HepG2 (cell line): ENCODE results near the gene SUMO1. TPM values are rescaled to one million over a fixed set of nuclear protein-coding genes. Genes with fewer than 3 reads are reported as not detected.

Experiments
- ATAC-seq: fragments of 200-7000 bp; cut with Tn5 transposase; 3 replicates; pipeline ENCODE4 v1.9.1; 2020; ENCODE audit warnings: mild to moderate bottlenecking, moderate library complexity
- BruUV-seq: library from RNA; stranded (reverse); fragments of 400-500 nt; replicated peaks from 2 replicates; lab custom pipeline; 2021; lab: Mats Ljungman, UMichigan
- CTCF ChIA-PET: fragments of 300-600 bp; formaldehyde crosslinking; extraction: SDS; loops from one replicate; lab custom pipeline; 2021; ENCODE audit warnings: low total read pairs, inconsistent platforms, low intra/inter-chr PET ratio; lab: Yijun Ruan, JAX
- POLR2A ChIA-PET: fragments of 350-600 bp; sonication (Branson Sonifier 250); formaldehyde crosslinking; loops from one replicate; lab custom pipeline; 2020; ENCODE audit warnings: antibody characterized with exemption, inconsistent platforms; lab: Yijun Ruan, JAX
- DNase-seq: peaks from one replicate; pipeline ENCODE4 v3.0.0-alpha.2; 2015; ENCODE audit warnings: low spot score
- FAIRE-seq: peaks from 3 replicates; lab custom pipeline; 2011; peaks lifted over from hg19 to GRCh38; lab: Jason Lieb, UNC
- H2AFZ ChIP-seq: one replicate; pipeline ENCODE4 v1.6.1; 2011; ENCODE audit warnings: low read length, inconsistent platforms
- H3K27ac ChIP-seq: fragments of 300-600 bp; 3 replicates; pipeline ENCODE4 v1.8.0; 2011; ENCODE audit warnings: mixed run types, mild to moderate bottlenecking, mixed read lengths, low read length, inconsistent platforms; ENCODE audit not compliant: insufficient read depth; ENCODE audit errors: extremely low read length
- H3K27me3 ChIP-seq, 2 experiments: fragments of 200-600 bp in 1 of 2; 2 replicates in 1 of 2; 3 replicates in 1 of 2; pipeline versions ENCODE4 v1.6.0 to v1.8.0; 2011; ENCODE audit warnings: low read length in 2 of 2, mild to moderate bottlenecking in 2 of 2, moderate library complexity in 2 of 2, inconsistent platforms in 1 of 2; ENCODE audit not compliant: insufficient read depth in 2 of 2, control insufficient read depth in 1 of 2
- H3K36me3 ChIP-seq, 2 experiments: fragments of 200-600 bp in 1 of 2; replicated peaks in 1 of 2; 2 replicates in 1 of 2; 3 replicates in 1 of 2; pipeline versions ENCODE4 v1.5.1 to v1.8.0; 2011; ENCODE audit warnings: low read length in 2 of 2, inconsistent platforms in 1 of 2; ENCODE audit not compliant: insufficient read depth in 2 of 2, control insufficient read depth in 1 of 2
- H3K4me1 ChIP-seq: 2 replicates; pipeline ENCODE4 v1.5.1; 2012; ENCODE audit warnings: low read length, inconsistent platforms; ENCODE audit not compliant: insufficient read depth
- H3K4me2 ChIP-seq: 2 replicates; pipeline ENCODE4 v1.6.0; 2011; ENCODE audit warnings: low read depth, low read length, inconsistent platforms
- H3K4me3 ChIP-seq, 3 experiments: fragments of 200-600 bp in 1 of 3; sonication (generic), shearing (Covaris generic) in 1 of 3; replicated peaks in 1 of 3; 2 replicates each; pipeline ENCODE4 v1.5.1; 2011 to 2016; ENCODE audit warnings: low read length in 3 of 3, inconsistent platforms in 2 of 3, low read depth in 2 of 3, mild to moderate bottlenecking in 2 of 3, control low read depth in 1 of 3, mixed read lengths in 1 of 3; ENCODE audit not compliant: insufficient read depth in 1 of 3
- H3K79me2 ChIP-seq: one replicate; pipeline ENCODE4 v1.6.1; 2011; ENCODE audit warnings: low read length, inconsistent platforms; ENCODE audit not compliant: insufficient read depth
- H3K9ac ChIP-seq: 2 replicates; pipeline ENCODE4 v1.6.0; 2011; ENCODE audit warnings: mild to moderate bottlenecking, low read depth, low read length, inconsistent platforms; ENCODE audit not compliant: insufficient read depth
- H3K9me3 ChIP-seq: 2 replicates; pipeline ENCODE4 v1.5.1; 2012; ENCODE audit warnings: mild to moderate bottlenecking, low read length
- H4K20me1 ChIP-seq: 2 replicates; pipeline ENCODE4 v1.6.0; 2011; ENCODE audit warnings: inconsistent platforms, mild to moderate bottlenecking, low read length, moderate library complexity; ENCODE audit not compliant: insufficient read depth
- ATM ChIP-seq: fragments of 450-650 bp; IDR thresholded peaks from 2 replicates; pipeline ENCODE4 v1.7.1; 2017; ENCODE audit warnings: mild to moderate bottlenecking, borderline replicate concordance
- FOXC1 ChIP-seq: sonication (generic); formaldehyde crosslinking; IDR thresholded peaks from 2 replicates; pipeline ENCODE4 v1.8.0; 2022; ENCODE audit warnings: mild to moderate bottlenecking, missing genetic modification reagents, borderline replicate concordance
- ISX ChIP-seq: sonication (generic); formaldehyde crosslinking; conservative IDR thresholded peaks from 2 replicates; pipeline ENCODE4 v1.5.0; 2020; ENCODE audit warnings: missing genetic modification reagents
- JUN ChIP-seq: sonication (generic); formaldehyde crosslinking; IDR thresholded peaks from 2 replicates; pipeline ENCODE4 v1.4.0; 2020; ENCODE audit warnings: mild to moderate bottlenecking, missing genetic modification reagents
- POLR2AphosphoS5 ChIP-seq: IDR thresholded peaks from 2 replicates; pipeline ENCODE4 v1.6.1; 2012; ENCODE audit warnings: low read depth, low read length
- RBAK ChIP-seq: sonication (generic); formaldehyde crosslinking; IDR thresholded peaks from 2 replicates; pipeline ENCODE4 v1.5.1; 2020; ENCODE audit warnings: mild to moderate bottlenecking, missing genetic modification reagents
- RXRB ChIP-seq: IDR thresholded peaks from 2 replicates; pipeline ENCODE4 v1.6.1; 2016; ENCODE audit warnings: borderline replicate concordance, missing genetic modification reagents, missing compliant biosample characterization
- TCF7 ChIP-seq: sonication (generic); IDR thresholded peaks from 2 replicates; pipeline ENCODE4 v1.6.1; 2016; ENCODE audit warnings: antibody characterized with exemption, low read depth
- ZFP82 ChIP-seq: sonication (generic); formaldehyde crosslinking; IDR thresholded peaks from 2 replicates; pipeline ENCODE4 v1.5.1; 2020; ENCODE audit warnings: mild to moderate bottlenecking, missing genetic modification reagents, borderline replicate concordance
- ZNF367 ChIP-seq: sonication (generic); formaldehyde crosslinking; IDR thresholded peaks from 2 replicates; pipeline ENCODE4 v1.4.0; 2020; ENCODE audit warnings: missing genetic modification reagents, borderline replicate concordance
- ZNF564 ChIP-seq: sonication (generic); formaldehyde crosslinking; IDR thresholded peaks from 2 replicates; pipeline ENCODE4 v1.8.1; 2023; ENCODE audit warnings: mild to moderate bottlenecking, missing genetic modification reagents
- ZNF776 ChIP-seq: sonication (generic); formaldehyde crosslinking; IDR thresholded peaks from 2 replicates; pipeline ENCODE4 v1.4.0; 2020; ENCODE audit warnings: mild to moderate bottlenecking, missing genetic modification reagents
- WGBS: methylation state at CpG from one replicate; pipeline ENCODE4 v1.1.6; 2017; ENCODE audit warnings: low lambda C conversion rate; 5-methylcytosine and 5-hydroxymethylcytosine counted together
- in situ Hi-C: cut with HindIII; loops from 2 replicates; pipeline ENCODE4 v1.10.0; 2017; ENCODE audit warnings: low pct_unique_long_range_greater_than_20kb; ENCODE audit not compliant: extremely low pct_ligation_motif_present
- intact Hi-C: fragments of 100-400 bp; cut with micrococcal nuclease; formaldehyde crosslinking; loops from one replicate; pipeline ENCODE4 v1.10.0; 2022; ENCODE audit not compliant: unreplicated experiment
- polyA plus RNA-seq, 8 experiments: library from polyadenylated mRNA; depleted of rRNA in 3 of 8; stranded (reverse) in 7 of 8; unstranded in 1 of 8; fragments of >200 nt; fragmentation: Illumina TruSeq in 4 of 8; extraction: Trizol in 4 of 8; gene quantifications; 2 replicates each; pipeline versions ENCODE4 v1.2.1 to v1.2.3, GENCODE V29; 2011 to 2016; ENCODE audit warnings: low read depth in 4 of 8, missing spikeins in 1 of 8, mixed read lengths in 1 of 8; ENCODE audit not compliant: insufficient read depth in 1 of 8
- total RNA-seq, 5 experiments: library from RNA; depleted of rRNA; stranded (reverse); fragments of >200 nt; fragmentation: Illumina TruSeq; extraction: Trizol; gene quantifications; 2 replicates each; pipeline ENCODE4 v1.2.3, GENCODE V29; 2016; ENCODE audit warnings: low read depth in 1 of 5
- TF ChIP-seq, protein P1 (sequence below): sonication (generic); formaldehyde crosslinking; IDR thresholded peaks from 2 replicates; pipeline ENCODE4 v1.4.0; 2020; ENCODE audit warnings: missing genetic modification reagents, mild to moderate bottlenecking, borderline replicate concordance
- TF ChIP-seq, protein P2 (sequence below), 2 experiments: IDR thresholded peaks; 2 replicates each; pipeline ENCODE4 v1.6.1; 2011 to 2012; ENCODE audit warnings: low read length in 2 of 2, borderline replicate concordance in 1 of 2, low read depth in 1 of 2, mild to moderate bottlenecking in 1 of 2, moderate library complexity in 1 of 2
- TF ChIP-seq, protein P3 (sequence below): sonication (generic); formaldehyde crosslinking; IDR thresholded peaks from 2 replicates; pipeline ENCODE4 v1.5.1; 2020; ENCODE audit warnings: missing genetic modification reagents, mild to moderate bottlenecking, borderline replicate concordance
- TF ChIP-seq, protein P4 (sequence below): sonication (generic); formaldehyde crosslinking; IDR thresholded peaks from 2 replicates; pipeline ENCODE4 v1.5.1; 2020; ENCODE audit warnings: mild to moderate bottlenecking, moderate library complexity, missing genetic modification reagents

SUMO1 gene
- total and polyA plus RNA-seq, 2 of the 13 experiments (the other 11 are each of a cell fraction or from before 2014, with no cell fraction given) = 101 to 173 TPM

DNA sequence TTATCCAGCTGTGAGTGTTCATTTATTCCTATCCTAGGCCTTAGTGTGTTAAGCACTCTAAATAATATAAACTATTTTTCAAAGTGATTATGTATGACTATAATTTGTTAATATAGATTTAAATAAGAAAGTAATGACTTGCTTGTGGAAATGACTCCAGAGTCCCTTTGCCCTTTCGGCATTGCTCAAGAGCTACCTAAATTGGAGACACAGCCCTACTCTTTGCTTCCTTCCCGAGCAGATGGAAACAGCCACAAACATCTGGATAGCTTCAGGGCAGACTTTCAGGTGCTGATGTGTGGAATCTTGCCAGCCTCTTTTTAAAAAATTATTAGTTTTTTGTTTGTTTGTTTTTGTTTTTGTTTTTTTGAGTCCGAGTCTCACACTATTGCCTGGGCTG lies 44.0 kb downstream of the SUMO1 start:
- intact Hi-C loops (no loop called here), in situ Hi-C loops (no loop called here)
- FAIRE-seq = no peak
- Histone ChIP-seq H3K4me3 (no peak overlapping the region), H3K9ac (no peak overlapping the region), H3K9me3 (no peaks in the 10 kb centered on the region), H2AFZ (no peak overlapping the region), H3K27me3 (no peaks in the 10 kb centered on the region), H3K4me1 (no peaks in the 10 kb centered on the region), H4K20me1 (no peaks in the 10 kb centered on the region), H3K79me2 (no peaks in the 10 kb centered on the region), H3K36me3 (no peaks in the 10 kb centered on the region), H3K27ac (no peak overlapping the region), H3K4me2 (no peak overlapping the region)
- 63% methylated on average over 3 of the region's 3 CpGs for WGBS
- no peak for ATAC-seq
- no peak for DNase-seq
- POLR2A ChIA-PET = no interaction called here
- CTCF ChIA-PET = no interaction called here
- BruUV-seq = no TSS peak
- TF ChIP-seq RBAK = no peak
- TF ChIP-seq, protein P1, sequence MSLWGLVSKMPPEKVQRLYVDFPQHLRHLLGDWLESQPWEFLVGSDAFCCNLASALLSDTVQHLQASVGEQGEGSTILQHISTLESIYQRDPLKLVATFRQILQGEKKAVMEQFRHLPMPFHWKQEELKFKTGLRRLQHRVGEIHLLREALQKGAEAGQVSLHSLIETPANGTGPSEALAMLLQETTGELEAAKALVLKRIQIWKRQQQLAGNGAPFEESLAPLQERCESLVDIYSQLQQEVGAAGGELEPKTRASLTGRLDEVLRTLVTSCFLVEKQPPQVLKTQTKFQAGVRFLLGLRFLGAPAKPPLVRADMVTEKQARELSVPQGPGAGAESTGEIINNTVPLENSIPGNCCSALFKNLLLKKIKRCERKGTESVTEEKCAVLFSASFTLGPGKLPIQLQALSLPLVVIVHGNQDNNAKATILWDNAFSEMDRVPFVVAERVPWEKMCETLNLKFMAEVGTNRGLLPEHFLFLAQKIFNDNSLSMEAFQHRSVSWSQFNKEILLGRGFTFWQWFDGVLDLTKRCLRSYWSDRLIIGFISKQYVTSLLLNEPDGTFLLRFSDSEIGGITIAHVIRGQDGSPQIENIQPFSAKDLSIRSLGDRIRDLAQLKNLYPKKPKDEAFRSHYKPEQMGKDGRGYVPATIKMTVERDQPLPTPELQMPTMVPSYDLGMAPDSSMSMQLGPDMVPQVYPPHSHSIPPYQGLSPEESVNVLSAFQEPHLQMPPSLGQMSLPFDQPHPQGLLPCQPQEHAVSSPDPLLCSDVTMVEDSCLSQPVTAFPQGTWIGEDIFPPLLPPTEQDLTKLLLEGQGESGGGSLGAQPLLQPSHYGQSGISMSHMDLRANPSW (CRISPR knock-in tag) = no peak
- TF ChIP-seq, protein P2, sequence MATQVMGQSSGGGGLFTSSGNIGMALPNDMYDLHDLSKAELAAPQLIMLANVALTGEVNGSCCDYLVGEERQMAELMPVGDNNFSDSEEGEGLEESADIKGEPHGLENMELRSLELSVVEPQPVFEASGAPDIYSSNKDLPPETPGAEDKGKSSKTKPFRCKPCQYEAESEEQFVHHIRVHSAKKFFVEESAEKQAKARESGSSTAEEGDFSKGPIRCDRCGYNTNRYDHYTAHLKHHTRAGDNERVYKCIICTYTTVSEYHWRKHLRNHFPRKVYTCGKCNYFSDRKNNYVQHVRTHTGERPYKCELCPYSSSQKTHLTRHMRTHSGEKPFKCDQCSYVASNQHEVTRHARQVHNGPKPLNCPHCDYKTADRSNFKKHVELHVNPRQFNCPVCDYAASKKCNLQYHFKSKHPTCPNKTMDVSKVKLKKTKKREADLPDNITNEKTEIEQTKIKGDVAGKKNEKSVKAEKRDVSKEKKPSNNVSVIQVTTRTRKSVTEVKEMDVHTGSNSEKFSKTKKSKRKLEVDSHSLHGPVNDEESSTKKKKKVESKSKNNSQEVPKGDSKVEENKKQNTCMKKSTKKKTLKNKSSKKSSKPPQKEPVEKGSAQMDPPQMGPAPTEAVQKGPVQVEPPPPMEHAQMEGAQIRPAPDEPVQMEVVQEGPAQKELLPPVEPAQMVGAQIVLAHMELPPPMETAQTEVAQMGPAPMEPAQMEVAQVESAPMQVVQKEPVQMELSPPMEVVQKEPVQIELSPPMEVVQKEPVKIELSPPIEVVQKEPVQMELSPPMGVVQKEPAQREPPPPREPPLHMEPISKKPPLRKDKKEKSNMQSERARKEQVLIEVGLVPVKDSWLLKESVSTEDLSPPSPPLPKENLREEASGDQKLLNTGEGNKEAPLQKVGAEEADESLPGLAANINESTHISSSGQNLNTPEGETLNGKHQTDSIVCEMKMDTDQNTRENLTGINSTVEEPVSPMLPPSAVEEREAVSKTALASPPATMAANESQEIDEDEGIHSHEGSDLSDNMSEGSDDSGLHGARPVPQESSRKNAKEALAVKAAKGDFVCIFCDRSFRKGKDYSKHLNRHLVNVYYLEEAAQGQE (IDR thresholded peaks at IDR 0.05; ENCODE audit: borderline replicate concordance in 1 of 2, low read depth in 1 of 2, low read length in 2 of 2) = no peak
- no peak for TF ChIP-seq ATM
- no peak for TF ChIP-seq ZNF367 (CRISPR knock-in tag)
- no peak for TF ChIP-seq ISX (CRISPR knock-in tag)
- TF ChIP-seq ZNF564 = no peak
- TF ChIP-seq ZNF776 (CRISPR knock-in tag) = no peak
- TF ChIP-seq FOXC1 = no peak
- no peak for TF ChIP-seq RXRB (CRISPR knock-in tag)
- TF ChIP-seq JUN (CRISPR knock-in tag) = no peak
- TF ChIP-seq POLR2AphosphoS5 = no peak
- TF ChIP-seq ZFP82 = no peak
- TF ChIP-seq, protein P3, sequence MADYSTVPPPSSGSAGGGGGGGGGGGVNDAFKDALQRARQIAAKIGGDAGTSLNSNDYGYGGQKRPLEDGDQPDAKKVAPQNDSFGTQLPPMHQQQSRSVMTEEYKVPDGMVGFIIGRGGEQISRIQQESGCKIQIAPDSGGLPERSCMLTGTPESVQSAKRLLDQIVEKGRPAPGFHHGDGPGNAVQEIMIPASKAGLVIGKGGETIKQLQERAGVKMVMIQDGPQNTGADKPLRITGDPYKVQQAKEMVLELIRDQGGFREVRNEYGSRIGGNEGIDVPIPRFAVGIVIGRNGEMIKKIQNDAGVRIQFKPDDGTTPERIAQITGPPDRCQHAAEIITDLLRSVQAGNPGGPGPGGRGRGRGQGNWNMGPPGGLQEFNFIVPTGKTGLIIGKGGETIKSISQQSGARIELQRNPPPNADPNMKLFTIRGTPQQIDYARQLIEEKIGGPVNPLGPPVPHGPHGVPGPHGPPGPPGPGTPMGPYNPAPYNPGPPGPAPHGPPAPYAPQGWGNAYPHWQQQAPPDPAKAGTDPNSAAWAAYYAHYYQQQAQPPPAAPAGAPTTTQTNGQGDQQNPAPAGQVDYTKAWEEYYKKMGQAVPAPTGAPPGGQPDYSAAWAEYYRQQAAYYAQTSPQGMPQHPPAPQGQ (CRISPR knock-in tag) = no peak
- TF ChIP-seq TCF7 = no peak
- TF ChIP-seq, protein P4, sequence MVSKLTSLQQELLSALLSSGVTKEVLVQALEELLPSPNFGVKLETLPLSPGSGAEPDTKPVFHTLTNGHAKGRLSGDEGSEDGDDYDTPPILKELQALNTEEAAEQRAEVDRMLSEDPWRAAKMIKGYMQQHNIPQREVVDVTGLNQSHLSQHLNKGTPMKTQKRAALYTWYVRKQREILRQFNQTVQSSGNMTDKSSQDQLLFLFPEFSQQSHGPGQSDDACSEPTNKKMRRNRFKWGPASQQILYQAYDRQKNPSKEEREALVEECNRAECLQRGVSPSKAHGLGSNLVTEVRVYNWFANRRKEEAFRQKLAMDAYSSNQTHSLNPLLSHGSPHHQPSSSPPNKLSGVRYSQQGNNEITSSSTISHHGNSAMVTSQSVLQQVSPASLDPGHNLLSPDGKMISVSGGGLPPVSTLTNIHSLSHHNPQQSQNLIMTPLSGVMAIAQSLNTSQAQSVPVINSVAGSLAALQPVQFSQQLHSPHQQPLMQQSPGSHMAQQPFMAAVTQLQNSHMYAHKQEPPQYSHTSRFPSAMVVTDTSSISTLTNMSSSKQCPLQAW (CRISPR knock-in tag) = no peak
